Parathyroid adenoma (tissue), 2 donors: ENCODE data around the gene PROK2.

Experiments used
- H2AFZ ChIP-seq: fragments of 300-600 bp; sonication (generic); one replicate; pipeline ENCODE4 v1.7.0; 2017; ENCODE audit warnings: antibody characterized with exemption, mild to moderate bottlenecking
- H3K27ac ChIP-seq: fragments of 300-600 bp; sonication (generic); one replicate; pipeline ENCODE4 v1.7.0; 2017
- H3K27me3 ChIP-seq: fragments of 300-600 bp; sonication (generic); one replicate; pipeline ENCODE4 v1.7.0; 2017; ENCODE audit warnings: low read length; ENCODE audit not compliant: control insufficient read depth, insufficient read depth
- H3K36me3 ChIP-seq: fragments of 300-600 bp; sonication (generic); one replicate; pipeline ENCODE4 v1.7.0; 2017; ENCODE audit warnings: low read length; ENCODE audit not compliant: control insufficient read depth, insufficient read depth
- H3K4me1 ChIP-seq: fragments of 300-600 bp; sonication (generic); one replicate; pipeline ENCODE4 v1.7.0; 2017; ENCODE audit warnings: control low read depth
- H3K4me2 ChIP-seq: fragments of 300-600 bp; sonication (generic); one replicate; pipeline ENCODE4 v1.7.0; 2017; ENCODE audit warnings: low read length
- H3K4me3 ChIP-seq: fragments of 300-600 bp; sonication (generic); one replicate; pipeline ENCODE4 v1.7.0; 2017; ENCODE audit warnings: low read depth, low read length
- H3K79me2 ChIP-seq: fragments of 300-600 bp; sonication (generic); one replicate; pipeline ENCODE4 v1.7.0; 2017; ENCODE audit warnings: control low read depth
- H3K9ac ChIP-seq: fragments of 300-600 bp; sonication (generic); one replicate; pipeline ENCODE4 v1.7.0; 2017; ENCODE audit warnings: mild to moderate bottlenecking
- H3K9me3 ChIP-seq: fragments of 300-600 bp; sonication (generic); one replicate; pipeline ENCODE4 v1.7.0; 2017; ENCODE audit warnings: low read length; ENCODE audit not compliant: control insufficient read depth
- TF ChIP-seq, protein P1 (sequence below): fragments of 300-600 bp; sonication (generic); IDR thresholded peaks from one replicate; pipeline ENCODE4 v1.7.0; 2017; ENCODE audit warnings: antibody characterized with exemption, mild to moderate bottlenecking
- donor health status: primary hyperparathyroidism.

The PROK2 gene

DNA sequence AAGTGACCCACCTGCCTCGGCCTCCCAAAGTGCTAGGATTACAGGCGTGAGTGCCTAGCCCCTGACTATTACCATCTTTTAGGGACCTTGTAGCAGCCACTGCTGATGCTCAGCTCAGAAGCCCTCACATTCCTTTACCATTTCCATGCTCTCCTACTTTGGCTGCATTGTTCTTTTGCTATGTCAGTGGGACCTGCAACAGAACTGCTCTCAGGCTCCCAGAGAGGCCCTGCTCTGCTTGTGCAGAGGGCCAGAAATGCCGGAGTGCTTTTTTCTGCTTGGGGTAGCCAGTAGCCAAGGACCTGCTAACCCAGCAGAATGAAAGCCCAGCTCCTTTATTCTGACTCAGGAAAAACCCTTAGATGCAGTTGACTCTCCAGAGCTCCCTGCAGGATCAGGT lies 18.3 kb upstream of the PROK2 start:
- Histone ChIP-seq H3K27ac (no peak overlapping the region), H2AFZ (no peak overlapping the region), H3K79me2 (no peaks in the 10 kb centered on the region), H3K36me3 (no peaks in the 10 kb centered on the region), H3K4me3 (no peak overlapping the region), H3K9me3 (no peaks in the 10 kb centered on the region), H3K4me1 (no peaks in the 10 kb centered on the region), H3K4me2 (no peak overlapping the region), H3K9ac (no peak overlapping the region), H3K27me3 (no peaks in the 10 kb centered on the region)
- TF ChIP-seq, protein P1, sequence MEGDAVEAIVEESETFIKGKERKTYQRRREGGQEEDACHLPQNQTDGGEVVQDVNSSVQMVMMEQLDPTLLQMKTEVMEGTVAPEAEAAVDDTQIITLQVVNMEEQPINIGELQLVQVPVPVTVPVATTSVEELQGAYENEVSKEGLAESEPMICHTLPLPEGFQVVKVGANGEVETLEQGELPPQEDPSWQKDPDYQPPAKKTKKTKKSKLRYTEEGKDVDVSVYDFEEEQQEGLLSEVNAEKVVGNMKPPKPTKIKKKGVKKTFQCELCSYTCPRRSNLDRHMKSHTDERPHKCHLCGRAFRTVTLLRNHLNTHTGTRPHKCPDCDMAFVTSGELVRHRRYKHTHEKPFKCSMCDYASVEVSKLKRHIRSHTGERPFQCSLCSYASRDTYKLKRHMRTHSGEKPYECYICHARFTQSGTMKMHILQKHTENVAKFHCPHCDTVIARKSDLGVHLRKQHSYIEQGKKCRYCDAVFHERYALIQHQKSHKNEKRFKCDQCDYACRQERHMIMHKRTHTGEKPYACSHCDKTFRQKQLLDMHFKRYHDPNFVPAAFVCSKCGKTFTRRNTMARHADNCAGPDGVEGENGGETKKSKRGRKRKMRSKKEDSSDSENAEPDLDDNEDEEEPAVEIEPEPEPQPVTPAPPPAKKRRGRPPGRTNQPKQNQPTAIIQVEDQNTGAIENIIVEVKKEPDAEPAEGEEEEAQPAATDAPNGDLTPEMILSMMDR = no peak

DNA sequence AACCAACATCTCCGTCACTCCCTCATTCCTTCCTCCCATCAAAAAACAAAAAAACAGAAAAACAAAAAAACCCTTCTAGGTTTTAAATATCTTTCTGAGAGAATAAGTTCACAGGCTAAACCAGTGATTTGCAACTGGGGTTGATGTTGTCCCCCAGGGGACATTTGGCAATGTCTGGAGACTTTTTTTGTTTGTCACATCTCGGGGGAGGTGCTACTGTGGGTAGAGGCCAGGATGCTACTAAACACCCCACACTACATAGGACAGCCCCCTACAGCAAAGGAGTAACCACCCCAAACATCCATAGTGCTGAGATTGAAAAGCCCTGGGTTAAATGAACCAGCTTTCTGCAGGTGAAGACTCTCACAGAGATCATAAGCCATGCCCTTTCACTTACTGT lies 17.0 kb upstream of the PROK2 start:
- H3K4me3 ChIP-seq = no peak overlapping the region
- H3K4me1 ChIP-seq = no peaks in the 10 kb centered on the region
- no peaks in the 10 kb centered on the region for H3K79me2 ChIP-seq
- no peak overlapping the region for H3K9ac ChIP-seq
- no peak overlapping the region for H3K4me2 ChIP-seq
- no peaks in the 10 kb centered on the region for H3K27me3 ChIP-seq
- H3K36me3 ChIP-seq = no peaks in the 10 kb centered on the region
- no peak overlapping the region for H2AFZ ChIP-seq
- H3K27ac ChIP-seq = no peak overlapping the region
- TF ChIP-seq, protein P1 = no peak
- H3K9me3 ChIP-seq = no peaks in the 10 kb centered on the region

DNA sequence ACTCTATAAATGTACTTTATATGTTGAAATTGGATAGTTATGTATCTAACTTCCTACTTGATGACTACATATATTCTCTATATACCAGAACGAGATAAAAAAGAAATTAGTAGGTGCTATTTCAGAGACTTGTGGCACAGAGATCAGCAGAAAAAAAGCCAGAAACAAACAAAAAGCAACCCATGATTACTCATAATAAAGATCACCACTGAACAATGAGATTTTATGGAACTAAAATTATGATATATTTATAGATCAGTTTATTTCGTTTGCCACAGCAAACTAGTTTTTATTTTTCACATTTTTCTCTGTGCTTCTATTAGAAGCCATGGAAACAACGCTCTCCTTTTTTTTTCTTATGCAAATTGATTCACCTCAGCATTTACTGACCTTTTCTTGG lies 15.1 kb upstream of the PROK2 start:
- Histone ChIP-seq H3K79me2 (no peaks in the 10 kb centered on the region), H3K4me1 (no peaks in the 10 kb centered on the region), H3K4me3 (no peak overlapping the region), H3K4me2 (no peak overlapping the region), H3K27me3 (no peaks in the 10 kb centered on the region), H3K9me3 (no peaks in the 10 kb centered on the region), H2AFZ (no peak overlapping the region), H3K36me3 (no peaks in the 10 kb centered on the region), H3K9ac (no peak overlapping the region), H3K27ac (no peak overlapping the region)
- TF ChIP-seq, protein P1 = no peak

DNA sequence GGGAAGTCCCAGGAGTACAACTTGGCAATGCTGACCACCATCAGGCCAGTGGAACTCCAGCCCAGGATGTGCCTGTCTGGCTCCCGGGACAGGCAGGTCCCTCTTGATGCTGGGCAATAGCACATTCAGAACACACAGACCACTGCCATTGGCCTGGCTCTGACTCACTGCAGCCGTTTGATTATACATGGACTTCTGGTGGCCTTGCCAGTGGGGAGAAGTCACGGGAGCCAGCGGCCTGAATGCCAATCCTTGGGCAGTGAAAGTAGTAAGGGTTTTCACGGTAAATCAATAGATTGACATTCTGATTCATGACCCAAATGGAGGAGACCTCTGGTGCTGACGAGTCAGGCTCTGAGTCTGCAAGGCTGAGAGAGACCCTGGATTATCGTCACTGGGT lies 12.5 kb upstream of the PROK2 start:
- H3K36me3 ChIP-seq = no peaks in the 10 kb centered on the region
- no peak overlapping the region for H2AFZ ChIP-seq
- H3K4me1 ChIP-seq = no peaks in the 10 kb centered on the region
- no peak overlapping the region for H3K4me2 ChIP-seq
- no peak overlapping the region for H3K4me3 ChIP-seq
- TF ChIP-seq, protein P1 = no peak
- no peaks in the 10 kb centered on the region for H3K79me2 ChIP-seq
- no peak overlapping the region for H3K27ac ChIP-seq
- no peaks in the 10 kb centered on the region for H3K27me3 ChIP-seq
- no peak overlapping the region for H3K9ac ChIP-seq
- no peaks in the 10 kb centered on the region for H3K9me3 ChIP-seq

DNA sequence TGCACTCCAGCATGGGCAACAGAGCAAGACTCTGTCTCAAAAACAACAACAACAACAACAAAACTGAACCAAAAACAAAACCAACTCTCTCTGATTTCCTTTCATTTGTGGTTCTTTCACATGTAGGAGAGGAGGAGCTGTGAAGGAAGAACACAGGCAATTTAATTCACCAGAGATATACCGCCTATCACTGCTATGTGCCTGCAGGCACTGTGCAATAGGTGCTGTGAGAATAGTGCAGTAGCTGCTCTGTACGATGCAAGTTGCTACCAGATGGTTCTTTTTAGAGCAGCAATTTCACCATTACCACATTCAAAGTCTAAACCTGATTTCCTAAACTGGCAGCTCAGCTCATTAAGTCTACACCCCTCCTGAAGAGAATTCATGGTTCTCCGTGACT lies 11.3 kb upstream of the PROK2 start:
- Histone ChIP-seq H3K4me3 (no peak overlapping the region), H3K9ac (no peak overlapping the region), H3K36me3 (no peaks in the 10 kb centered on the region), H3K4me1 (no peaks in the 10 kb centered on the region), H3K4me2 (no peak overlapping the region), H3K9me3 (no peaks in the 10 kb centered on the region), H3K27ac (no peak overlapping the region), H2AFZ (no peak overlapping the region), H3K79me2 (no peaks in the 10 kb centered on the region), H3K27me3 (no peaks in the 10 kb centered on the region)
- TF ChIP-seq, protein P1 = no peak
